GM12874 (cell line): ENCODE measurements around the gene NSMCE1.

Source experiments
- CTCF ChIP-seq: IDR thresholded peaks from 2 replicates; pipeline ENCODE4 v1.5.1; 2011; ENCODE audit warnings: low read depth, mild to moderate bottlenecking, control low read depth, low read length, moderate library complexity; ENCODE audit not compliant: insufficient read depth

The NSMCE1 gene

GRCh38 chr16:27251541-27252205, 16.9 kb downstream of the NSMCE1 start:
- TF ChIP-seq CTCF = no peak

DNA sequence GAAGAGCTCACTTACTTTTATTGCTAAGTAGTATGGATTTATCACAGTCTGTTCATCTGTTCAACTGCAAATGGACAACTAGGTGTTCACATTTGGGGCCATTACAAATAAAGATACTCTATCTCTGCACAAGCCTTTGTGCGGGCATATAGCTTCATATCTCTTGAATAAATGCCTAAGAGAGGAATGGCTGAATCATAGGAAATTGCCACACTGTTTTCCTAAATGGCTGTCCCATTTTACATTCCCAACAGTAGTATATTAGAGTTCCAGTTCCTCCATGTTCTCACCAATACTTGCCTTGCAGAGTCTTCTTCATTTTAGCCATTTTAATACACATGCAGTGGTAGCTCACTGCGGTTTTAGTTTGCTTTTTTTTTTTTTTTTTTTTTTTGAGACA, 20.5 kb downstream of the NSMCE1 start:
- no peak for TF ChIP-seq CTCF

DNA sequence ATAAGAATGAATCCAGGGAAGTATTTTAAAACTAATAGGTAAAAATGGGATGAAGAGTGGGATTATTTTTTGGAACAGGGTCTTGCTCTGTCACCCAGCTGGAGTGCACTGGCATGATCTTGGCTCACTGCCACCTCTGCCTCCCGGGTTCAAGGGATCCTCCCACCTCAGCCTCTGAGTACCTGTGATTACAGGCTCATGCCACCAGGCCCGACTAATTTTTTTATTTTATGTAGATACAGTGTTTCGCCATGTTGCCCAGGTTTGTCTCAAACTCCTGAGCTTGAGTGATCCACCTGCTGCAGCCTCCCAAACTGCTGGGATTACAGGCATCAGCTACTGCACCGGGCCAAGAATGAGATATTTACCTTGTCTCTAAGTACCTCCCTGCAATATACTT, 22.1 kb downstream of the NSMCE1 start:
- no peak for TF ChIP-seq CTCF

DNA sequence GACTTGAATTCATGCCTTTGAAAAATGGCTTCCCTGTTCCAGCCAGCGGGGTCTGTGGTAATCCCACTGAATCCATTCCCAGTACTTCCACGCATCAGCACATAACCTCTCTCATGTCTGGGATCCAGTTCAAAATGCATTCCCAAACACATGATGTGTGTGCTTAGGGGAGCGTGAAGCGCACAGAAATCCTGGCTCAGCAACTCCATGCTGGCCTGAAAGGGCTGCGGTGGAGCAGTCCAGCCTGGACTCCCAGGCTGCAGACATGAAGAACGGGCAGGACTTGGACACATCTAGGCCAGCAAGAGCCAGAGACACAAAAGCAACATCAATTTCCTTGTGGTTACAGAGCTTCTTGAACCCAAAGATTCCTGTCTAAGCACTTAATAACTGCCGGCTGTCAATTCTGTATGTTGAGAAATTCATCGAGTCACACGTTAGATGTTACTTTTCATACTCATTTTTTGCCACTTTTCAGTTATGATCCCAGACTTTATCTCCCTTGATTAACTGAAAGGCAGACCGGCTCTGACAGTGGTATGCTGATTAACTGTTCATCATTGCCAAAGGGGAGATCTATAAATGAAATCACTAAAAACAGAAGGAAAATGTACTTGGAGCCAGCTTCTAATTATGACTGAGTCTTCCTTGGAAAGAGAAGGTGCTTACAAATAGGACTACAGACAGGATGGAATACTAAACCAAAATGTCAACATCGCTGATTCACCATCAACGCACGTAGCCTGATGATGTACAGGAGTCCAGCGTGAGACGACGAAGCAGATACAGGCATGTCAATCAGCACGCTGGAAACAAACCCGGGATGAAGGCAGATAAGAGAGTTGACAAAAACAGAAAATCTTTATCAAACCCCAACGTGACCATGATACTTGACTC, 23.0 kb downstream of the NSMCE1 start:
- TF ChIP-seq CTCF = no peak

DNA sequence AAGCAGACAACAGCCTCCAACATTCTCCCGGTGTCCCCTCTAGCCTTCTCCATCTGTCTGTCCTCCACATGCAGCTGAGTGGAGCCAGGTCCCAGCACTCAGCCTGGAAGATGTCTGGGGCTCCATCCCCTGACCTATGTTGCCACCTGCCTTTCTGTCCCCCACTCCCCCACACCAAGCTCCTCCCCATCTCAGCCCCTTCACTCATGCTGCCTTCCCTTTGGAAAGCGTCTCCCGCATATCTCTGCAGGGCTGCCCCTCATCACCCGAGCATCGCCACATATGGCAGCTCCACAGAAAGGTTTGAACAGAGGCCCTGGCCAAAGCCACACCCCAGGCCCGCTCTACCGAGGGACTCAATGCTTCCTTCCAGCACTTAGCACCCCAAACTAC, 24.2 kb downstream of the NSMCE1 start:
- TF ChIP-seq CTCF = no peak

DNA sequence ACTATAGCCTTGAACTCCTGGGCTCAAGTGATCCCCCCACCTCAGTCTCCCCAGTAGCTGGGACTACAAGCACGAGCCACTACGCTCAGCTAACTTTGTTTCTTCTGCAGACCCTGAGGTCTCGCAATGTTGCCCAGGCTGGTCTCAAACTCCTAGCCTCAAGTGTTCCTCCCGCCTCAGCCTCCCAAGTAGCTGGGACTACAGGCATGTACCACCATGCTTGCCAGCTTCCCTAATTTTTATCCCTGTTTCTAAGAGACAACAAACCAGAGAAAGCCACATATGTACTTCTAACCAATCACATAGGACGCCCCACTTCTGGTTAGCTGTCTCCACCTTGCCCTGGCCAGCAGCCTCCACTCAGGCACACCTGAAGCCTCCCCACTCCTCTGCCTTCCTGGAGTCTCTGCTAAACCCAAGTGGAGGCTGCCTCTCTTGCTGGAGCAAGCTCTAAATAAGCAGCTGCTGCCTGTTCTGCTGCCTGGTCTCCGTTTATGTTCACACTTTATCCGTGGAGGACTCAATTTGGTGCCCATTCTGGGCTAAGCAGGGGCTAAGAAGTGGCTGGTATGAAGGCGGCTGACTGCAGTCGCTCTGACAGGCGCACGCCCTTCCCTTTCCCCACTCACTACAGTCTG, 24.7 kb downstream of the NSMCE1 start:
- TF ChIP-seq CTCF = no peak

GRCh38 chr16:27242868-27243590, 25.5 kb downstream of the NSMCE1 start:
- TF ChIP-seq CTCF = no peak
